GM12878 (cell line): ENCODE data around the gene DLAT. TPM values are rescaled to one million over a fixed set of nuclear protein-coding genes. Genes with fewer than 3 reads are reported as not detected.

Experiments
- BMI1 ChIP-seq: fragments of 450-650 bp; IDR thresholded peaks from 2 replicates; pipeline ENCODE4 v1.6.1; 2016; ENCODE audit warnings: mild to moderate bottlenecking, moderate library complexity, borderline replicate concordance
- CHD2 ChIP-seq: IDR thresholded peaks from 2 replicates; pipeline ENCODE4 v1.6.1; 2011; ENCODE audit warnings: low read depth, low read length, improper control_type of control experiment, borderline replicate concordance
- POLR2AphosphoS2 ChIP-seq: IDR thresholded peaks from 2 replicates; pipeline ENCODE4 v1.6.1; 2011; ENCODE audit warnings: low read depth, mild to moderate bottlenecking, low read length, improper control_type of control experiment, moderate library complexity
- ZNF24 ChIP-seq: fragments of 450-650 bp; IDR thresholded peaks from 2 replicates; pipeline ENCODE4 v1.6.1; 2017; ENCODE audit warnings: antibody characterized with exemption, mild to moderate bottlenecking
- polyA plus RNA-seq, 11 experiments: library from polyadenylated mRNA; depleted of rRNA in 4 of 11; unstranded in 6 of 11; stranded (reverse) in 5 of 11; fragments of >200 nt; fragmentation: Nextera tagmentation in 4 of 11; fragmentation: Illumina TruSeq in 1 of 11; extraction: Ambion mirVana in 4 of 11; extraction: Trizol in 1 of 11; gene quantifications; 1 replicate in 1 of 11; 2 replicates in 10 of 11; pipeline versions ENCODE4 v1.2.1 to v1.2.3, GENCODE V29; 2011 to 2016; ENCODE audit warnings: inconsistent platforms in 2 of 11, missing spikeins in 2 of 11, low read depth in 1 of 11
- total RNA-seq, 4 experiments: library from RNA; depleted of rRNA in 3 of 4; stranded (reverse); fragments of >200 nt in 3 of 4; fragmentation: Illumina TruSeq in 1 of 4; extraction: Trizol in 1 of 4; gene quantifications; 2 replicates each; pipeline versions ENCODE4 v1.2.1 to v1.2.3, GENCODE V29; 2013 to 2021
- TF ChIP-seq, protein P1 (sequence below): fragments of 450-650 bp; formaldehyde crosslinking; IDR thresholded peaks from 2 replicates; pipeline ENCODE4 v1.5.0; 2022; ENCODE audit warnings: mild to moderate bottlenecking, missing genetic modification characterization
- TF ChIP-seq, protein P2 (sequence below): IDR thresholded peaks from 2 replicates; pipeline ENCODE4 v1.6.1; 2012; ENCODE audit warnings: low read depth, low read length, improper control_type of control experiment
- TF ChIP-seq, protein P3 (sequence below): IDR thresholded peaks from 2 replicates; pipeline ENCODE4 v1.6.1; 2011; ENCODE audit warnings: mild to moderate bottlenecking, low read depth, low read length, moderate library complexity; ENCODE audit not compliant: insufficient replicate concordance

DLAT gene
- total and polyA plus RNA-seq, 10 of the 15 experiments (the other 5 are each of a cell fraction or from before 2014, with no cell fraction given): 16.5 to 79.9 (median 43.8) TPM

DNA sequence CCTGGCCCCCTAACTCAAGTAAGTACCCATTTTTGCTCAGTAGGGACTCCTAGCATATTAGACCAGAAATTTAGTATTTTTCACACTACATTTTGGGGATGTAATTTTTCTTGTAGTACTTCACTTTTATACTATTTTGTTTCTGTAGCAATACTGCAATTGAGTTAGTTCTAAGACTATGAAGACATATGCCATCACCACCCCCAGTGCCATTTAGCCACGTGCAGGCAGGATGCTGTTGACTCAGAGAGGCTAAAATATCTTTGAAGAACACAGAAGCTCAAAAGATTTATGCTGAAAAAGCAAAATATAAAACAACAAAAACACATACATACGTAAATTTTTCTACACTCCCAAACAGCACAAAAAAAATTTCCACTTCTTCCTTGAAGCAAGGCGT, 29.1 kb upstream of the DLAT start (continued):
- TF ChIP-seq, protein P1, sequence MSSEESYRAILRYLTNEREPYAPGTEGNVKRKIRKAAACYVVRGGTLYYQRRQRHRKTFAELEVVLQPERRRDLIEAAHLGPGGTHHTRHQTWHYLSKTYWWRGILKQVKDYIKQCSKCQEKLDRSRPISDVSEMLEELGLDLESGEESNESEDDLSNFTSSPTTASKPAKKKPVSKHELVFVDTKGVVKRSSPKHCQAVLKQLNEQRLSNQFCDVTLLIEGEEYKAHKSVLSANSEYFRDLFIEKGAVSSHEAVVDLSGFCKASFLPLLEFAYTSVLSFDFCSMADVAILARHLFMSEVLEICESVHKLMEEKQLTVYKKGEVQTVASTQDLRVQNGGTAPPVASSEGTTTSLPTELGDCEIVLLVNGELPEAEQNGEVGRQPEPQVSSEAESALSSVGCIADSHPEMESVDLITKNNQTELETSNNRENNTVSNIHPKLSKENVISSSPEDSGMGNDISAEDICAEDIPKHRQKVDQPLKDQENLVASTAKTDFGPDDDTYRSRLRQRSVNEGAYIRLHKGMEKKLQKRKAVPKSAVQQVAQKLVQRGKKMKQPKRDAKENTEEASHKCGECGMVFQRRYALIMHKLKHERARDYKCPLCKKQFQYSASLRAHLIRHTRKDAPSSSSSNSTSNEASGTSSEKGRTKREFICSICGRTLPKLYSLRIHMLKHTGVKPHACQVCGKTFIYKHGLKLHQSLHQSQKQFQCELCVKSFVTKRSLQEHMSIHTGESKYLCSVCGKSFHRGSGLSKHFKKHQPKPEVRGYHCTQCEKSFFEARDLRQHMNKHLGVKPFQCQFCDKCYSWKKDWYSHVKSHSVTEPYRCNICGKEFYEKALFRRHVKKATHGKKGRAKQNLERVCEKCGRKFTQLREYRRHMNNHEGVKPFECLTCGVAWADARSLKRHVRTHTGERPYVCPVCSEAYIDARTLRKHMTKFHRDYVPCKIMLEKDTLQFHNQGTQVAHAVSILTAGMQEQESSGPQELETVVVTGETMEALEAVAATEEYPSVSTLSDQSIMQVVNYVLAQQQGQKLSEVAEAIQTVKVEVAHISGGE (CRISPR knock-in tag): no peak
- no peak for TF ChIP-seq BMI1
- no peak for TF ChIP-seq POLR2AphosphoS2
- no peak for TF ChIP-seq ZNF24
- TF ChIP-seq, protein P2, sequence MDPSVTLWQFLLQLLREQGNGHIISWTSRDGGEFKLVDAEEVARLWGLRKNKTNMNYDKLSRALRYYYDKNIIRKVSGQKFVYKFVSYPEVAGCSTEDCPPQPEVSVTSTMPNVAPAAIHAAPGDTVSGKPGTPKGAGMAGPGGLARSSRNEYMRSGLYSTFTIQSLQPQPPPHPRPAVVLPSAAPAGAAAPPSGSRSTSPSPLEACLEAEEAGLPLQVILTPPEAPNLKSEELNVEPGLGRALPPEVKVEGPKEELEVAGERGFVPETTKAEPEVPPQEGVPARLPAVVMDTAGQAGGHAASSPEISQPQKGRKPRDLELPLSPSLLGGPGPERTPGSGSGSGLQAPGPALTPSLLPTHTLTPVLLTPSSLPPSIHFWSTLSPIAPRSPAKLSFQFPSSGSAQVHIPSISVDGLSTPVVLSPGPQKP: no peak
- TF ChIP-seq, protein P3, sequence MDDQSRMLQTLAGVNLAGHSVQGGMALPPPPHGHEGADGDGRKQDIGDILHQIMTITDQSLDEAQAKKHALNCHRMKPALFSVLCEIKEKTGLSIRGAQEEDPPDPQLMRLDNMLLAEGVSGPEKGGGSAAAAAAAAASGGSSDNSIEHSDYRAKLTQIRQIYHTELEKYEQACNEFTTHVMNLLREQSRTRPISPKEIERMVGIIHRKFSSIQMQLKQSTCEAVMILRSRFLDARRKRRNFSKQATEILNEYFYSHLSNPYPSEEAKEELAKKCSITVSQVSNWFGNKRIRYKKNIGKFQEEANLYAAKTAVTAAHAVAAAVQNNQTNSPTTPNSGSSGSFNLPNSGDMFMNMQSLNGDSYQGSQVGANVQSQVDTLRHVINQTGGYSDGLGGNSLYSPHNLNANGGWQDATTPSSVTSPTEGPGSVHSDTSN: no peak
- TF ChIP-seq CHD2: no peak
